OCI-LY1 (cell line): ENCODE measurements around the gene PPP2R2C.

Source experiments
- H2AFZ ChIP-seq: fragments of 200-600 bp; sonication (generic), shearing (Covaris generic); 2 replicates; pipeline ENCODE4 v1.6.0; 2014; ENCODE audit warnings: antibody characterized with exemption, mild to moderate bottlenecking, low read length
- H3F3A ChIP-seq: fragments of 200-600 bp; sonication (generic), shearing (Covaris generic); 2 replicates; pipeline ENCODE4 v1.6.0; 2014; ENCODE audit warnings: mild to moderate bottlenecking, antibody characterized with exemption, low read length, moderate library complexity; ENCODE audit not compliant: insufficient read depth
- H3K27ac ChIP-seq: fragments of 200-600 bp; sonication (generic); 2 replicates; pipeline ENCODE4 v1.5.1; 2014; ENCODE audit warnings: low read length, mixed run types, mild to moderate bottlenecking, low read depth; ENCODE audit not compliant: poor library complexity, severe bottlenecking
- H3K27me3 ChIP-seq: fragments of 200-600 bp; sonication (generic); 2 replicates; pipeline ENCODE4 v1.6.0; 2014; ENCODE audit warnings: antibody characterized with exemption, mild to moderate bottlenecking, low read length, moderate library complexity; ENCODE audit not compliant: insufficient read depth
- H3K36me3 ChIP-seq: fragments of 200-600 bp; sonication (generic); 2 replicates; pipeline ENCODE4 v1.6.1; 2014; ENCODE audit warnings: mild to moderate bottlenecking, antibody characterized with exemption, low read length, moderate library complexity, mixed read lengths; ENCODE audit not compliant: insufficient read depth
- H3K4me1 ChIP-seq: fragments of 200-600 bp; sonication (generic); 2 replicates; pipeline ENCODE4 v1.5.1; 2014; ENCODE audit warnings: mild to moderate bottlenecking, low read length, moderate library complexity; ENCODE audit not compliant: insufficient read depth, severe bottlenecking
- H3K4me2 ChIP-seq: fragments of 200-600 bp; sonication (generic), shearing (Covaris generic); 2 replicates; pipeline ENCODE4 v1.6.1; 2014; ENCODE audit warnings: low read length
- H3K4me3 ChIP-seq: fragments of 200-600 bp; sonication (generic); 2 replicates; pipeline ENCODE4 v1.5.1; 2014; ENCODE audit warnings: low read length, low read depth, mild to moderate bottlenecking, mixed read lengths; ENCODE audit not compliant: poor library complexity, severe bottlenecking
- H3K79me2 ChIP-seq: fragments of 200-600 bp; shearing (Covaris generic); 2 replicates; pipeline ENCODE4 v1.6.1; 2016; ENCODE audit warnings: mixed run types, low read length, mixed read lengths; ENCODE audit not compliant: insufficient read depth
- H3K9ac ChIP-seq: fragments of 200-600 bp; sonication (generic), shearing (Covaris generic); 2 replicates; pipeline ENCODE4 v1.6.1; 2014; ENCODE audit warnings: mild to moderate bottlenecking, low read length, mixed read lengths
- H3K9me2 ChIP-seq: fragments of 200-600 bp; sonication (generic), shearing (Covaris generic); 2 replicates; pipeline ENCODE4 v1.6.1; 2014; ENCODE audit warnings: low read depth, mild to moderate bottlenecking, low read length, mixed read lengths
- H3K9me3 ChIP-seq: fragments of 200-600 bp; shearing (Covaris generic); 2 replicates; pipeline ENCODE4 v1.6.1; 2014; ENCODE audit warnings: low read length, mixed read lengths
- H4K20me1 ChIP-seq: fragments of 200-600 bp; sonication (generic), shearing (Covaris generic); 2 replicates; pipeline ENCODE4 v1.6.0; 2016; ENCODE audit warnings: mild to moderate bottlenecking, low read length; ENCODE audit not compliant: insufficient read depth
- CTCF ChIP-seq: fragments of 200-600 bp; sonication (generic), shearing (Covaris generic); IDR thresholded peaks from 2 replicates; pipeline ENCODE4 v1.5.1; 2017; ENCODE audit warnings: mild to moderate bottlenecking, antibody characterized with exemption, low read length, moderate library complexity, mixed read lengths
- EZH2 ChIP-seq: fragments of 200-600 bp; sonication (generic), shearing (Covaris generic); IDR thresholded peaks from 2 replicates; pipeline ENCODE4 v1.8.0; 2017; ENCODE audit warnings: borderline replicate concordance, mixed run types, mild to moderate bottlenecking, antibody characterized with exemption, low read length, moderate library complexity, mixed read lengths

PPP2R2C gene

GRCh38 chr4:6348408-6348807 is 124.0 kb downstream of the PPP2R2C start:
- TF ChIP-seq CTCF (no peak), EZH2 (no peak)
- H3K9ac ChIP-seq = no peak overlapping the region
- H3K27me3 ChIP-seq = no peaks in the 10 kb centered on the region
- no peaks in the 10 kb centered on the region for H3K9me3 ChIP-seq
- H3K27ac ChIP-seq = no peak overlapping the region
- no peaks in the 10 kb centered on the region for H4K20me1 ChIP-seq
- H3K4me3 ChIP-seq = no peak overlapping the region
- H3K36me3 ChIP-seq = no peaks in the 10 kb centered on the region
- no peaks in the 10 kb centered on the region for H3K79me2 ChIP-seq
- no peaks in the 10 kb centered on the region for H3F3A ChIP-seq
- H2AFZ ChIP-seq = no peak overlapping the region
- no peaks in the 10 kb centered on the region for H3K9me2 ChIP-seq
- no peaks in the 10 kb centered on the region for H3K4me1 ChIP-seq
- H3K4me2 ChIP-seq = no peak overlapping the region

GRCh38 chr4:6347511-6348045 is 124.8 kb downstream of the PPP2R2C start:
- Histone ChIP-seq H3K4me3 (no peak overlapping the region), H3K4me2 (no peak overlapping the region), H3K9ac (no peak overlapping the region), H4K20me1 (no peaks in the 10 kb centered on the region), H3K4me1 (no peaks in the 10 kb centered on the region), H3F3A (no peaks in the 10 kb centered on the region), H3K79me2 (no peaks in the 10 kb centered on the region), H3K9me2 (no peaks in the 10 kb centered on the region), H2AFZ (no peak overlapping the region), H3K36me3 (no peaks in the 10 kb centered on the region), H3K27ac (no peak overlapping the region), H3K9me3 (no peaks in the 10 kb centered on the region), H3K27me3 (no peaks in the 10 kb centered on the region)
- TF ChIP-seq CTCF (no peak), EZH2 (no peak)

- no peaks in the 10 kb centered on the region for H3K79me2 ChIP-seq
- no peak overlapping the region for H3K4me3 ChIP-seq
- no peak overlapping the region for H3K27ac ChIP-seq
- no peak overlapping the region for H3K9ac ChIP-seq
- no peaks in the 10 kb centered on the region for H3K9me3 ChIP-seq
- H3K36me3 ChIP-seq = no peaks in the 10 kb centered on the region
- H2AFZ ChIP-seq = no peak overlapping the region
- H3K9me2 ChIP-seq = no peaks in the 10 kb centered on the region
- TF ChIP-seq EZH2 = no peak
- no peak for TF ChIP-seq CTCF
- no peaks in the 10 kb centered on the region for H3F3A ChIP-seq
- H3K4me1 ChIP-seq = no peaks in the 10 kb centered on the region
- no peaks in the 10 kb centered on the region for H4K20me1 ChIP-seq
- no peaks in the 10 kb centered on the region for H3K27me3 ChIP-seq
- no peak overlapping the region for H3K4me2 ChIP-seq
Observed at GRCh38 chr4:6346373-6347110, 125.9 kb downstream of the PPP2R2C start.
